Tibial artery (tissue), 4 donors: ENCODE results near the gene PTPN13.
"Not testable (repeated sequence)": the region's sequence is repeated elsewhere in the genome, so short reads cannot be mapped to it uniquely, and the experiment has no call there.

ENCODE experiments used
- DNase-seq, 2 donors: peaks; one replicate each; pipeline ENCODE4 v3.0.0-alpha.2; 2019
- H3K27ac ChIP-seq, 2 donors: fragments of 200-600 bp; sonication (generic) in 1 of 2; 1 replicate in 1 of 2; 2 replicates in 1 of 2; pipeline ENCODE4 v1.5.1; 2018 to 2019; ENCODE audit warnings: mild to moderate bottlenecking in 1 of 2
- H3K27me3 ChIP-seq, 2 donors: fragments of 200-600 bp; sonication (generic) in 1 of 2; one replicate each; pipeline versions ENCODE4 v1.5.1 to v1.6.0; 2016 to 2019
- H3K36me3 ChIP-seq, 3 donors: fragments of 200-600 bp; sonication (generic) in 2 of 3; one replicate each; pipeline ENCODE4 v1.5.1; 2016 to 2019; ENCODE audit warnings: mild to moderate bottlenecking in 2 of 3
- H3K4me1 ChIP-seq, 4 donors: fragments of 200-600 bp; sonication (generic) in 2 of 4; 1 replicate in 3 of 4; 2 replicates in 1 of 4; pipeline ENCODE4 v1.5.1; 2016 to 2019
- H3K4me3 ChIP-seq, 2 donors: fragments of 200-600 bp; sonication (generic) in 1 of 2; 1 replicate in 1 of 2; 2 replicates in 1 of 2; pipeline ENCODE4 v1.5.1; 2018 to 2019; ENCODE audit warnings: mild to moderate bottlenecking in 2 of 2
- H3K9me3 ChIP-seq, 3 donors: fragments of 200-600 bp; sonication (generic) in 1 of 3; one replicate each; pipeline ENCODE4 v1.5.1; 2016 to 2019
- CTCF ChIP-seq, 2 experiments: fragments of 200-600 bp in 1 of 2; fragments of 450-650 bp in 1 of 2; IDR thresholded peaks; one replicate each; pipeline ENCODE4 v1.5.1; 2017 to 2019; ENCODE audit warnings: antibody characterized with exemption in 2 of 2, mild to moderate bottlenecking in 1 of 2, moderate library complexity in 1 of 2
- intact Hi-C: fragments of 100-400 bp; cut with DNase I; formaldehyde crosslinking; loops from one replicate; pipeline ENCODE4 v1.15.0; 2023; ENCODE audit warnings: low total_unique reads

The PTPN13 gene

GRCh38 chr4:86717651-86718050, 123.5 kb downstream of the PTPN13 start:
- Histone ChIP-seq H3K27me3 (no peaks in the 10 kb centered on the region), H3K4me3 (no peak overlapping the region), H3K36me3 (peaks cover 0 to 11% (median 10%) of the 10 kb centered on the region in 3 donors), H3K4me1 (no peaks in the 10 kb centered on the region), H3K27ac (no peak overlapping the region), H3K9me3 (no peaks in the 10 kb centered on the region)
- intact Hi-C loops = no loop called here
- DNase-seq = no peak
- TF ChIP-seq CTCF (IDR thresholded peaks at IDR 0.05) = no peak

GRCh38 chr4:86718152-86718551, 124.0 kb downstream of the PTPN13 start:
- H3K27me3 ChIP-seq = no peaks in the 10 kb centered on the region
- peaks cover 4 to 12% (median 11%) of the 10 kb centered on the region in 3 donors for H3K36me3 ChIP-seq
- H3K4me3 ChIP-seq = no peak overlapping the region
- H3K27ac ChIP-seq = no peak overlapping the region
- no peaks in the 10 kb centered on the region for H3K4me1 ChIP-seq
- intact Hi-C loops = no loop called here
- no peak for DNase-seq
- no peaks in the 10 kb centered on the region for H3K9me3 ChIP-seq
- no peak for TF ChIP-seq CTCF (IDR thresholded peaks at IDR 0.05)

- H3K27ac ChIP-seq, intact Hi-C loops, DNase-seq, H3K27me3 ChIP-seq, H3K4me3 ChIP-seq, H3K9me3 ChIP-seq, H3K4me1 ChIP-seq: not testable (repeated sequence)
- peaks cover 8 to 15% (median 11%) of the 10 kb centered on the region in 3 donors for H3K36me3 ChIP-seq
Observed at GRCh38 chr4:86719149-86719548, 125.0 kb downstream of the PTPN13 start.

GRCh38 chr4:86720508-86721068, 126.5 kb downstream of the PTPN13 start:
- Histone ChIP-seq H3K36me3 (peaks cover 8 to 15% (median 11%) of the 10 kb centered on the region in 3 donors), H3K27me3 (no peaks in the 10 kb centered on the region), H3K9me3 (no peaks in the 10 kb centered on the region), H3K4me3 (no peak overlapping the region), H3K4me1 (no peaks in the 10 kb centered on the region), H3K27ac (no peak overlapping the region)
- no peak for DNase-seq
- intact Hi-C loops = no loop called here
- no peak for TF ChIP-seq CTCF (IDR thresholded peaks at IDR 0.05)

- DNase-seq = no peak
- TF ChIP-seq CTCF (IDR thresholded peaks at IDR 0.05) = no peak
Observed at GRCh38 chr4:86721412-86721811, 127.3 kb downstream of the PTPN13 start.

GRCh38 chr4:86730310-86730709, 136.2 kb downstream of the PTPN13 start:
- H3K4me3 ChIP-seq = no peak overlapping the region
- intact Hi-C loops = no loop called here
- DNase-seq = no peak

More at GRCh38 chr4:86721412-86721811, 127.3 kb downstream of the PTPN13 start:
- Histone ChIP-seq H3K9me3 (no peaks in the 10 kb centered on the region), H3K36me3 (peaks cover 8 to 15% (median 11%) of the 10 kb centered on the region in 3 donors), H3K27ac (no peak overlapping the region), H3K4me1 (no peaks in the 10 kb centered on the region), H3K27me3 (no peaks in the 10 kb centered on the region), H3K4me3 (no peak overlapping the region)
- intact Hi-C loops = no loop called here

More at GRCh38 chr4:86730310-86730709, 136.2 kb downstream of the PTPN13 start:
- TF ChIP-seq CTCF (IDR thresholded peaks at IDR 0.05) = no peak
- H3K9me3 ChIP-seq = no peaks in the 10 kb centered on the region
- no peaks in the 10 kb centered on the region for H3K27me3 ChIP-seq
- no peaks in the 10 kb centered on the region for H3K4me1 ChIP-seq
- H3K27ac ChIP-seq = no peak overlapping the region
- H3K36me3 ChIP-seq = peaks cover 5 to 21% (median 8%) of the 10 kb centered on the region in 3 donors
